SK-N-SH treated with all-trans-retinoic acid at 6 μM for 48 hours (cell line): ENCODE data around the gene ASIC3.

Source experiments
- ATAC-seq: fragments of 200-7000 bp; cut with Tn5 transposase; 3 replicates; pipeline ENCODE4 v1.9.1; 2020; ENCODE audit warnings: mild to moderate bottlenecking, moderate library complexity
- ARNTL ChIP-seq: fragments of 450-650 bp; formaldehyde crosslinking; IDR thresholded peaks from 2 replicates; pipeline ENCODE4 v1.5.0; 2020; ENCODE audit warnings: low read depth, mild to moderate bottlenecking, moderate library complexity, borderline replicate concordance
- BACH2 ChIP-seq: fragments of 250-450 bp; sonication (Bioruptor Pico); IDR thresholded peaks from 2 replicates; pipeline ENCODE4 v1.9.0; 2021; ENCODE audit warnings: mild to moderate bottlenecking, borderline replicate concordance
- CREB5 ChIP-seq: fragments of 250-450 bp; sonication (Bioruptor Pico); IDR thresholded peaks from 2 replicates; pipeline ENCODE4 v1.5.1; 2020; ENCODE audit warnings: low read depth, mild to moderate bottlenecking, moderate library complexity
- CSDC2 ChIP-seq: fragments of 250-450 bp; sonication (Bioruptor Pico); IDR thresholded peaks from 2 replicates; pipeline ENCODE4 v1.5.0; 2020; ENCODE audit warnings: mild to moderate bottlenecking, moderate library complexity
- CSRNP3 ChIP-seq: fragments of 250-450 bp; sonication (Bioruptor Pico); IDR thresholded peaks from 2 replicates; pipeline ENCODE4 v1.5.1; 2021; ENCODE audit warnings: mild to moderate bottlenecking, moderate library complexity
- ESRRG ChIP-seq: fragments of 250-450 bp; sonication (Bioruptor Pico); IDR thresholded peaks from 2 replicates; pipeline ENCODE4 v1.6.1; 2021; ENCODE audit warnings: mild to moderate bottlenecking
- GLIS3 ChIP-seq: fragments of 250-450 bp; sonication (Bioruptor Pico); IDR thresholded peaks from 2 replicates; pipeline ENCODE4 v1.5.0; 2020; ENCODE audit warnings: mild to moderate bottlenecking, moderate library complexity
- ISL1 ChIP-seq: fragments of 250-450 bp; sonication (Bioruptor Pico); IDR thresholded peaks from 2 replicates; pipeline ENCODE4 v2.1.2; 2022; ENCODE audit warnings: mild to moderate bottlenecking, moderate library complexity
- OSR1 ChIP-seq: fragments of 250-450 bp; sonication (Bioruptor Pico); IDR thresholded peaks from 2 replicates; pipeline ENCODE4 v1.8.0; 2022; ENCODE audit warnings: moderate library complexity, mild to moderate bottlenecking, inconsistent platforms
- PATZ1 ChIP-seq: fragments of 250-450 bp; sonication (Bioruptor Pico); IDR thresholded peaks from 2 replicates; pipeline ENCODE4 v1.8.0; 2020; ENCODE audit warnings: mild to moderate bottlenecking, moderate library complexity, borderline replicate concordance
- POU6F1 ChIP-seq: fragments of 250-450 bp; sonication (Bioruptor Pico); IDR thresholded peaks from 2 replicates; pipeline ENCODE4 v1.8.0; 2021; ENCODE audit warnings: low read depth, mild to moderate bottlenecking, moderate library complexity, borderline replicate concordance
- PPARA ChIP-seq: fragments of 250-450 bp; sonication (Bioruptor Pico); IDR thresholded peaks from 2 replicates; pipeline ENCODE4 v1.5.0; 2020; ENCODE audit warnings: mild to moderate bottlenecking, borderline replicate concordance
- RARB ChIP-seq: fragments of 250-450 bp; sonication (Bioruptor Pico); IDR thresholded peaks from 2 replicates; pipeline ENCODE4 v1.8.0; 2021; ENCODE audit warnings: mild to moderate bottlenecking, moderate library complexity
- SNAI2 ChIP-seq: fragments of 250-450 bp; sonication (Bioruptor Pico); IDR thresholded peaks from 2 replicates; pipeline ENCODE4 v1.5.0; 2020; ENCODE audit warnings: mild to moderate bottlenecking, moderate library complexity
- TCF4 ChIP-seq: fragments of 250-450 bp; sonication (Bioruptor Pico); IDR thresholded peaks from 2 replicates; pipeline ENCODE4 v1.8.0; 2021; ENCODE audit warnings: mild to moderate bottlenecking, moderate library complexity, borderline replicate concordance
- TSHZ2 ChIP-seq: fragments of 250-450 bp; sonication (Bioruptor Pico); IDR thresholded peaks from 2 replicates; pipeline ENCODE4 v1.5.0; 2020; ENCODE audit warnings: mild to moderate bottlenecking, moderate library complexity
- ZC3H10 ChIP-seq: fragments of 250-450 bp; sonication (Bioruptor Pico); IDR thresholded peaks from 2 replicates; pipeline ENCODE4 v1.5.1; 2021; ENCODE audit warnings: mild to moderate bottlenecking, moderate library complexity
- ZFP30 ChIP-seq: fragments of 450-650 bp; formaldehyde crosslinking; IDR thresholded peaks from 2 replicates; pipeline ENCODE4 v1.5.0; 2022; ENCODE audit warnings: mild to moderate bottlenecking, moderate library complexity
- ZNF565 ChIP-seq: fragments of 450-650 bp; formaldehyde crosslinking; conservative IDR thresholded peaks from 2 replicates; pipeline ENCODE4 v1.5.0; 2020; ENCODE audit warnings: low read depth, mild to moderate bottlenecking, moderate library complexity
- ZNF70 ChIP-seq: fragments of 450-650 bp; formaldehyde crosslinking; IDR thresholded peaks from 2 replicates; pipeline ENCODE4 v1.5.0; 2020; ENCODE audit warnings: mild to moderate bottlenecking, moderate library complexity
- ZNF8 ChIP-seq: fragments of 450-650 bp; formaldehyde crosslinking; IDR thresholded peaks from 2 replicates; pipeline ENCODE4 v1.5.0; 2020; ENCODE audit warnings: mild to moderate bottlenecking, moderate library complexity

The ASIC3 gene

GRCh38 chr7:151066273-151066974 lies 18.1 kb downstream of the ASIC3 start:
- no peak for ATAC-seq
- TF ChIP-seq BACH2 (CRISPR knock-in tag), result no peak

- ATAC-seq, result peak; percentile 13; the same call in 1 of the 3 replicates
These were observed 19.9 kb downstream of the ASIC3 start for GRCh38 chr7:151068069-151068773.

GRCh38 chr7:151069841-151070573 lies 21.7 kb downstream of the ASIC3 start:
- TF ChIP-seq OSR1 (no peak), ISL1 (no peak)
- TF ChIP-seq, all 23 proteins: peak for 0
- no peak for ATAC-seq

More at GRCh38 chr7:151068069-151068773, 19.9 kb downstream of the ASIC3 start:
- TF ChIP-seq ISL1, result peak; percentile 35; the same call in 1 of the 2 replicates
- TF ChIP-seq GLIS3 (CRISPR knock-in tag), result no peak
- TF ChIP-seq ZFP30 (CRISPR knock-in tag), result no peak
- no peak for TF ChIP-seq OSR1
- TF ChIP-seq TSHZ2 (CRISPR knock-in tag), result no peak
- TF ChIP-seq ZNF70 (CRISPR knock-in tag), result no peak
- no peak for TF ChIP-seq ZC3H10 (CRISPR knock-in tag)
- no peak for TF ChIP-seq BACH2 (CRISPR knock-in tag)

GRCh38 chr7:151070574-151070960 lies 22.2 kb downstream of the ASIC3 start:
- ATAC-seq, result no peak

More at GRCh38 chr7:151070574-151070960, 22.2 kb downstream of the ASIC3 start:
- TF ChIP-seq ESRRG, result no peak
- no peak for TF ChIP-seq ZNF70 (CRISPR knock-in tag)
- TF ChIP-seq ZC3H10 (CRISPR knock-in tag), result no peak
- no peak for TF ChIP-seq PPARA (CRISPR knock-in tag)
- no peak for TF ChIP-seq ZFP30 (CRISPR knock-in tag)
- TF ChIP-seq ISL1, result no peak
- no peak for TF ChIP-seq ARNTL (CRISPR knock-in tag)
- TF ChIP-seq ZNF8 (CRISPR knock-in tag), result no peak
- TF ChIP-seq CREB5 (CRISPR knock-in tag), result no peak
- TF ChIP-seq TSHZ2 (CRISPR knock-in tag), result no peak
- TF ChIP-seq TCF4 (CRISPR knock-in tag), result no peak
- TF ChIP-seq CSRNP3 (CRISPR knock-in tag), result no peak
- TF ChIP-seq OSR1, result no peak
- no peak for TF ChIP-seq PATZ1 (CRISPR knock-in tag)
- no peak for TF ChIP-seq CSDC2 (CRISPR knock-in tag)
- no peak for TF ChIP-seq SNAI2 (CRISPR knock-in tag)
- no peak for TF ChIP-seq POU6F1 (CRISPR knock-in tag)
- TF ChIP-seq RARB (CRISPR knock-in tag), result no peak
- TF ChIP-seq ZNF565 (CRISPR knock-in tag), result no peak
- TF ChIP-seq, all 23 proteins: peak for 0
